Osteocyte (in vitro differentiated cells): Measurements from ENCODE around the gene LMNTD2. TPM values are rescaled to one million over a fixed set of nuclear protein-coding genes. Genes with fewer than 3 reads are reported as not detected.

Experiments used
- DNase-seq: peaks from one replicate; pipeline ENCODE4 v3.0.0; 2021; ENCODE audit warnings: mixed read lengths; ENCODE audit not compliant: unreplicated experiment; ENCODE audit errors: extremely low spot score
- H3K27ac Mint-ChIP-seq: one replicate; pipeline ENCODE4 v1.8.0; 2021; ENCODE audit warnings: mild to moderate bottlenecking, mixed read lengths; ENCODE audit not compliant: unreplicated experiment
- H3K27me3 Mint-ChIP-seq: one replicate; pipeline ENCODE4 v1.8.0; 2021; ENCODE audit warnings: mixed read lengths; ENCODE audit not compliant: unreplicated experiment
- H3K36me3 Mint-ChIP-seq: one replicate; pipeline ENCODE4 v1.8.0; 2021; ENCODE audit warnings: mixed read lengths; ENCODE audit not compliant: unreplicated experiment
- H3K4me1 Mint-ChIP-seq: one replicate; pipeline ENCODE4 v1.8.0; 2021; ENCODE audit warnings: mixed read lengths; ENCODE audit not compliant: unreplicated experiment
- H3K4me3 Mint-ChIP-seq: one replicate; pipeline ENCODE4 v1.8.0; 2021; ENCODE audit warnings: mild to moderate bottlenecking, moderate library complexity, mixed read lengths; ENCODE audit not compliant: unreplicated experiment
- H3K9me3 Mint-ChIP-seq: one replicate; pipeline ENCODE4 v1.8.0; 2021; ENCODE audit warnings: mixed read lengths; ENCODE audit not compliant: unreplicated experiment
- microRNA-seq: library from miRNA; unstranded; fragments of <30 nt; microRNA quantifications from one replicate; pipeline ENCODE4 v1.1.0, GENCODE V29; 2020; ENCODE audit not compliant: unreplicated experiment
- total RNA-seq: library from RNA; stranded (reverse); gene quantifications from 2 replicates; pipeline ENCODE4 v1.2.1, GENCODE V29; 2021
- TF ChIP-seq, protein P1 (sequence below): fragments of 200-600 bp; sonication (generic); IDR thresholded peaks from 2 replicates; pipeline ENCODE4 v1.5.0; 2021; ENCODE audit warnings: antibody characterized with exemption, mild to moderate bottlenecking, moderate library complexity

The LMNTD2 gene
- total RNA-seq, 1 donor from 2014 or later, result 6.4 TPM

DNA sequence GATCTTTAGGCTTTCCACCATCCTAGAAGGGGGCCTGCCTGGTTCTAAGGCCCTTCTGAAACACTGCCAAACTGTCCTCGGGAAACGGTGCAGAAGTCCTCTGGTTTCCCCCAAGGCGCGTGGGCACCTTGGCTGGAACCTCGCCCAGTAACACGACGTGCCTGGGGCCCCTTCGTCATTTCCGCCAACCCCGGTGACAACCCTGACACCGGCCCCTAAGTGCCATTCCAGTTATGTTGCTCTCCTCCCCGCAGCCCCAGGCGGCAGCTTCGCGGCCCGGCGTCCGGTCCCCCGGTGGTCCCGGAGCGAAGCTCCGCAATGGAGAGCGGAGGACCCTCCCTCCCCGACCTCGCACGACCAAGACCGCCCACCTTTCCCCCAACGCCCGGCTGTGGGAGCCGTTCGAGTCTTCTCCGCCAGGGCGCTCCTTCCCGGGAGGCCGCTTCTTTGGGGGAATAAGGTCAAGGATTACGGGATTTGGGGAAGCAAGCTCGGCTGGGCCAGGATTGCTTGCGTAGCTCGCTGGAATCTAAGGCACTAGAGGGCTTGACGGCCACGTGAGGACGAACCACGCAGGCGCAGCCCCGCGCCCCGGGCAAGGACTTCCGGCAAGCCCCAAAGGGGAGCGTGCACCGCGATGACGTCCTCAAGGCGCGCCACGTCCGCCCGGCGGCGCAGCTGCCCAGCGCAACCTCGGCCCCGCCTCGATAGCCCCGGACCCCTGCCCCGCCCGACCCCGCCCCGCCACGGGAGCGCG lies 54.1 kb downstream of the LMNTD2 start:
- TF ChIP-seq, protein P1, sequence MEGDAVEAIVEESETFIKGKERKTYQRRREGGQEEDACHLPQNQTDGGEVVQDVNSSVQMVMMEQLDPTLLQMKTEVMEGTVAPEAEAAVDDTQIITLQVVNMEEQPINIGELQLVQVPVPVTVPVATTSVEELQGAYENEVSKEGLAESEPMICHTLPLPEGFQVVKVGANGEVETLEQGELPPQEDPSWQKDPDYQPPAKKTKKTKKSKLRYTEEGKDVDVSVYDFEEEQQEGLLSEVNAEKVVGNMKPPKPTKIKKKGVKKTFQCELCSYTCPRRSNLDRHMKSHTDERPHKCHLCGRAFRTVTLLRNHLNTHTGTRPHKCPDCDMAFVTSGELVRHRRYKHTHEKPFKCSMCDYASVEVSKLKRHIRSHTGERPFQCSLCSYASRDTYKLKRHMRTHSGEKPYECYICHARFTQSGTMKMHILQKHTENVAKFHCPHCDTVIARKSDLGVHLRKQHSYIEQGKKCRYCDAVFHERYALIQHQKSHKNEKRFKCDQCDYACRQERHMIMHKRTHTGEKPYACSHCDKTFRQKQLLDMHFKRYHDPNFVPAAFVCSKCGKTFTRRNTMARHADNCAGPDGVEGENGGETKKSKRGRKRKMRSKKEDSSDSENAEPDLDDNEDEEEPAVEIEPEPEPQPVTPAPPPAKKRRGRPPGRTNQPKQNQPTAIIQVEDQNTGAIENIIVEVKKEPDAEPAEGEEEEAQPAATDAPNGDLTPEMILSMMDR, result peak; percentile 14
- peak overlapping the region; percentile 97 for H3K4me3 Mint-ChIP-seq
- no peaks in the 10 kb centered on the region for H3K9me3 Mint-ChIP-seq
- peaks cover 25% of the 10 kb centered on the region for H3K4me1 Mint-ChIP-seq
- H3K27me3 Mint-ChIP-seq, result no peaks in the 10 kb centered on the region
- peak overlapping the region; percentile 99 for H3K27ac Mint-ChIP-seq
- peaks cover 10% of the 10 kb centered on the region for H3K36me3 Mint-ChIP-seq
- DNase-seq, result peak; percentile 99

DNA sequence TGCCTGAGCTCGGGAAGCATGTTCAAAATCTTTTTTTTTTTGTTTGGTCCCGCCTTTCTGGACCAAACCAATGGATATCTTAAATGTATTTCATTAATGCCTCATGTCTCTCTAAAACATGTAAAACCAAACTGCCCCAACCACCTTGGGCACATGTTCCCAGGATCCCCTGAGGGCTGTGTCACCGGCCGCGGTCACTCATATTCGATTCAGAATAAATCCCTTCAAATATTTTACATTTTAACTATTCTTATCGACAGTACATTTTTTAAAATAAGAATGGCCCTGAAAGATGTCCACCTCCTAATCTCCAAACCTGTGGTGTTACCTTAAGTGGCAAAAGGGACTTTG lies 55.6 kb downstream of the LMNTD2 start:
- peak overlapping the region; percentile 97 for H3K4me3 Mint-ChIP-seq
- peaks cover 25% of the 10 kb centered on the region for H3K4me1 Mint-ChIP-seq

More for the DNA sequence above, 55.6 kb downstream of the LMNTD2 start:
- Mint-ChIP-seq H3K9me3 (no peaks in the 10 kb centered on the region), H3K36me3 (peaks cover 13% of the 10 kb centered on the region), H3K27ac (peak overlapping the region; percentile 44), H3K27me3 (no peaks in the 10 kb centered on the region)
- DNase-seq, result no peak
- TF ChIP-seq, protein P1, result no peak

Small RNA genes within 50 kb of the gene (microRNA-seq; reads per million reads assigned to microRNA genes)
- gene MIR210, result 246 reads per million, percentile 63 among the genes with 10 or more reads in this experiment

Other genes with a start within 250 kb of the LMNTD2 start
- gene IFITM1, start 246.7 kb downstream of the LMNTD2 start, total RNA-seq, result 352 and 355 TPM in 2 replicates
- 1,725 and 1,814 TPM in 2 replicates for gene IFITM3, start 239.9 kb downstream of the LMNTD2 start, total RNA-seq
- gene B4GALNT4, start 191.2 kb downstream of the LMNTD2 start, total RNA-seq, result 61.0 and 63.3 TPM in 2 replicates
- 0.40 and 0.50 TPM in 2 replicates for gene PKP3, start 166.5 kb downstream of the LMNTD2 start, total RNA-seq
- gene SIGIRR, start 145.7 kb downstream of the LMNTD2 start, total RNA-seq, result 27.0 and 28.0 TPM in 2 replicates
- gene ANO9, start 118.7 kb downstream of the LMNTD2 start, total RNA-seq, result not detected in 2 replicates
- gene PTDSS2, start 110.5 kb downstream of the LMNTD2 start, total RNA-seq, result 55.3 and 56.1 TPM in 2 replicates
- gene RNH1, start 53.5 kb downstream of the LMNTD2 start, total RNA-seq, result 151 and 160 TPM in 2 replicates
- gene HRAS, start 25.2 kb downstream of the LMNTD2 start, total RNA-seq, result 68.3 and 69.4 TPM in 2 replicates
- gene LRRC56, start 23.2 kb downstream of the LMNTD2 start, total RNA-seq, result 3.2 and 3.7 TPM in 2 replicates
- gene RASSF7, start 232 bp upstream of the LMNTD2 start, total RNA-seq, result 8.0 and 9.3 TPM in 2 replicates
- 31.5 TPM in 2 replicates for gene PHRF1, start 15.7 kb upstream of the LMNTD2 start, total RNA-seq
- gene IRF7, start 55.2 kb upstream of the LMNTD2 start, total RNA-seq, result 14.4 and 15.4 TPM in 2 replicates
- gene CDHR5, start 64.2 kb upstream of the LMNTD2 start, total RNA-seq, result not detected in 2 replicates
- not detected in 2 replicates for gene SCT, start 66.4 kb upstream of the LMNTD2 start, total RNA-seq
- 1.7 and 1.8 TPM in 2 replicates for gene DRD4, start 76.5 kb upstream of the LMNTD2 start, total RNA-seq
- gene DEAF1, start 134.5 kb upstream of the LMNTD2 start, total RNA-seq, result 113 and 121 TPM in 2 replicates
- gene TMEM80, start 135.1 kb upstream of the LMNTD2 start, total RNA-seq, result 43.9 and 45.2 TPM in 2 replicates
- 32.4 and 39.3 TPM in 2 replicates for gene EPS8L2, start 145.5 kb upstream of the LMNTD2 start, total RNA-seq
- 156 and 171 TPM in 2 replicates for gene TALDO1, start 186.7 kb upstream of the LMNTD2 start, total RNA-seq
- 79.1 and 84.4 TPM in 2 replicates for gene GATD1, start 216.7 kb upstream of the LMNTD2 start, total RNA-seq
- gene CEND1, start 229.4 kb upstream of the LMNTD2 start, total RNA-seq, result 0.21 and 0.27 TPM in 2 replicates
- 18.7 and 19.7 TPM in 2 replicates for gene SLC25A22, start 237.5 kb upstream of the LMNTD2 start, total RNA-seq
- 13.4 and 15.6 TPM in 2 replicates for gene PIDD1, start 244.5 kb upstream of the LMNTD2 start, total RNA-seq
- gene RPLP2, start 249.2 kb upstream of the LMNTD2 start, total RNA-seq, result 1,500 and 1,514 TPM in 2 replicates